ENCODE measurements around the gene ADPRS. TPM values are rescaled to one million over a fixed set of nuclear protein-coding genes. Genes with fewer than 3 reads are reported as not detected.
A peak's percentile ranks its signal among the peaks of the same experiment; 100 is the strongest.

Gene ADPRS
- total RNA-seq: 27.4 TPM

GRCh38 chr1:36088577-36089392, at the start of gene ADPRS:
Gene ADPRS, plus strand, starts transcription at chr1:36088892. Its CDS starts 13 bp downstream, at chr1:36088905.
- ATAC-seq: peak; percentile 90

- ATAC-seq: no peak
These were observed 48.5 kb upstream of the ADPRS start for GRCh38 chr1:36040238-36040637.

GRCh38 chr1:36051821-36052220, 36.9 kb upstream of the ADPRS start:
- no peak for ATAC-seq

GRCh38 chr1:36053978-36054377, 34.7 kb upstream of the ADPRS start:
- no peak for ATAC-seq

GRCh38 chr1:36055706-36056105, 33.0 kb upstream of the ADPRS start:
- ATAC-seq: no peak

GRCh38 chr1:36062315-36062714, 26.4 kb upstream of the ADPRS start:
- ATAC-seq: no peak

- no peak for ATAC-seq
These were observed 20.8 kb upstream of the ADPRS start for GRCh38 chr1:36067871-36068270.

GRCh38 chr1:36068866-36069265, 19.8 kb upstream of the ADPRS start:
- ATAC-seq: no peak

GRCh38 chr1:36070349-36070748, 18.3 kb upstream of the ADPRS start:
- ATAC-seq: no peak

GRCh38 chr1:36076979-36077573, 11.6 kb upstream of the ADPRS start:
- no peak for ATAC-seq

GRCh38 chr1:36080236-36080635, 8.5 kb upstream of the ADPRS start:
- no peak for ATAC-seq

- ATAC-seq: no peak
These were observed 7.9 kb upstream of the ADPRS start for GRCh38 chr1:36080801-36081200.

- ATAC-seq: no peak
These were observed 6.7 kb upstream of the ADPRS start for GRCh38 chr1:36081926-36082485.

- no peak for ATAC-seq
These were observed 5.5 kb upstream of the ADPRS start for GRCh38 chr1:36083219-36083618.

GRCh38 chr1:36083635-36084496, 4.8 kb upstream of the ADPRS start, which contains the start of gene TEKT2:
Gene TEKT2, plus strand, starts transcription at chr1:36084094. Its CDS starts 828 bp downstream, at chr1:36084922.
- ATAC-seq: no peak

- ATAC-seq: no peak
These were observed 4.1 kb upstream of the ADPRS start for GRCh38 chr1:36084497-36085115.

GRCh38 chr1:36085126-36085525, 3.6 kb upstream of the ADPRS start:
- no peak for ATAC-seq

GRCh38 chr1:36085686-36086526, 2.8 kb upstream of the ADPRS start:
- no peak for ATAC-seq

- ATAC-seq: no peak
These were observed 2.0 kb upstream of the ADPRS start for GRCh38 chr1:36086529-36087232.

- ATAC-seq: no peak
These were observed 1.2 kb upstream of the ADPRS start for GRCh38 chr1:36087233-36088123.
